Rectal smooth muscle tissue (tissue), 1 donor: ENCODE data around the gene RAD9A.
A peak's percentile ranks its signal among the peaks of the same experiment; 100 is the strongest.

ENCODE experiments used
- H3K27ac ChIP-seq: one replicate; pipeline ENCODE4 v1.7.0; 2013; ENCODE audit warnings: low read depth, low read length, inconsistent platforms
- H3K27me3 ChIP-seq: one replicate; pipeline ENCODE4 v1.7.0; 2013; ENCODE audit warnings: low read length; ENCODE audit not compliant: control insufficient read depth, insufficient read depth
- H3K36me3 ChIP-seq: one replicate; pipeline ENCODE4 v1.7.0; 2013; ENCODE audit warnings: low read length; ENCODE audit not compliant: control insufficient read depth, insufficient read depth
- H3K4me1 ChIP-seq: one replicate; pipeline ENCODE4 v1.7.0; 2013; ENCODE audit warnings: low read length; ENCODE audit not compliant: control insufficient read depth, insufficient read depth
- H3K4me3 ChIP-seq: one replicate; pipeline ENCODE4 v1.7.0; 2013; ENCODE audit warnings: low read length
- H3K9ac ChIP-seq: one replicate; pipeline ENCODE4 v1.7.0; 2013; ENCODE audit warnings: low read length

The RAD9A gene

DNA sequence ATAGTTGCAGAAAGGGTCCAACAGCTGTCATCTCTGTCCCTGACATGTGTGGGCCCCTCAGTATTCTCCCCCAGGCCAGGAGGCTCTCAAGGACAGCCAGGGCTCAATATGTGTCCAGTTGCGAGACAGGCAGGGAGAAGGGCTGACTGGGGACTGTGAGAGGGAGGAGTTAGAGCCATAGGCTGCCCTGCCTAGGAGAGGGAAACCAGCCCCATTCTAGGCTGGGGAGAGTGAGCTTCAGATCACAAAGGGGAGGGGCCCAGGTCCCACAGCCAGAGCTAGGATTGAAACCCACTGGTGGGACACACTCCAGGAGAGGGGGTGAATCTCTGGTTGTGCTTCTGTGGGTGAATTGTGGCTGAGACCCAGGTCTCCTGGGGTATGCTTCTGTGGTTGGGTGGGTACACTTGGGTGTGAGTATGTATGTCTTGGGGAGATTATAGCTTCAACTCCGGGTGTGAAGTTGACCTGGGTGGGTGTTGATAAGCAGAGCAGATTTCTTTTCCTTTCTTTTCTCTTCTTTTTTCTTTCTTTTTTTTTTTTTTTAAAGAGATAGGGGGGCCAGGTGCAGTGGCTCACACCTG is 21.6 kb downstream of the RAD9A start:
- Histone ChIP-seq H3K27ac (no peak overlapping the region), H3K36me3 (no peaks in the 10 kb centered on the region), H3K4me1 (no peaks in the 10 kb centered on the region), H3K4me3 (no peak overlapping the region), H3K9ac (no peak overlapping the region), H3K27me3 (peaks cover 16% of the 10 kb centered on the region)

DNA sequence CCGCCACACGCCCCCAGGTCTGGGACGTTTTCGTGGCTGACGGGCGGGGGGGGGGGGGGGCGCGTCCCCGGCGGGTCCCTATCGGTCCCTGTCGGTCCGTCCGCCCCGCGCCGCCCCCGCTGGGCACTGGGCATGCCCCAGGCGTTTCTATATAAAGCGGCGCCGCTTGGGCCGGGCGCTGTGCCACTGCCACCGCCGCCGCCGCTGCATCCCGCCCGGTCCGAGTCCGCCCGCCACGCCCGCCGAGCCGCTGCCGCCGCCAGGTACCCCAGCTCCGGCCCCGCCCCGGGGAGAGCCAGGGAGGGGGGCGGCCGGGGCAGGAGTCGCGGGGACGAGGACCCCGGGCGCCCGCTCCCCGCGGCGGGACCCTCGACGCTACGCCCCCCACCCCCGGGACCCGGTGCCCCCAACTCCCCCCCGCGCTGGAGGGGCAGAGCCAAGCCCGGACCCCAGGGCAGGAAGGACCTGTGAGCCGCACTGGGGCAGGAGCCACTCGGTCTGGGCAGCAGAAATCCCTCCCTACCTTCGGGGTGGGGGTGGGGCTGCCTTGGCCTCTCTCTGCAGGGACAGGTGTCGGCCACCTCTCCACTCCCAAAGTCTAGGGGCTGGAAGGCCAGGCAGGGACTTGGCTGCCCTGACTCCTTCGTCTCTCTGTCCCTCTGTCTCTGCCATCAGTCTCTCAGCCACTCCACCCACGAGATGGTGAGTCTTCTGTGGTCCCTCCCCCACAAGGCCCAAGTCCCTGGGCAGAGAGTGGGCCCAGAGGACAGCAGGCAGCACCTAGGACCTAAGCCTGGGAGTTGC is 23.9 kb downstream of the RAD9A start, which contains the start of gene CARNS1:
Gene CARNS1 (plus strand): TSS at position 178 of the 804 bp plus-strand sequence. CDS start 522 bp downstream, at position 700.
- Histone ChIP-seq H3K4me1 (peaks cover 3% of the 10 kb centered on the region), H3K4me3 (peak within 1 kb of the TSS; percentile 50), H3K9ac (no peak within 1 kb of the TSS), H3K27ac (no peak within 1 kb of the TSS), H3K27me3 (peaks cover 7% of the 10 kb centered on the region), H3K36me3 (no peaks in the 10 kb centered on the region)

DNA sequence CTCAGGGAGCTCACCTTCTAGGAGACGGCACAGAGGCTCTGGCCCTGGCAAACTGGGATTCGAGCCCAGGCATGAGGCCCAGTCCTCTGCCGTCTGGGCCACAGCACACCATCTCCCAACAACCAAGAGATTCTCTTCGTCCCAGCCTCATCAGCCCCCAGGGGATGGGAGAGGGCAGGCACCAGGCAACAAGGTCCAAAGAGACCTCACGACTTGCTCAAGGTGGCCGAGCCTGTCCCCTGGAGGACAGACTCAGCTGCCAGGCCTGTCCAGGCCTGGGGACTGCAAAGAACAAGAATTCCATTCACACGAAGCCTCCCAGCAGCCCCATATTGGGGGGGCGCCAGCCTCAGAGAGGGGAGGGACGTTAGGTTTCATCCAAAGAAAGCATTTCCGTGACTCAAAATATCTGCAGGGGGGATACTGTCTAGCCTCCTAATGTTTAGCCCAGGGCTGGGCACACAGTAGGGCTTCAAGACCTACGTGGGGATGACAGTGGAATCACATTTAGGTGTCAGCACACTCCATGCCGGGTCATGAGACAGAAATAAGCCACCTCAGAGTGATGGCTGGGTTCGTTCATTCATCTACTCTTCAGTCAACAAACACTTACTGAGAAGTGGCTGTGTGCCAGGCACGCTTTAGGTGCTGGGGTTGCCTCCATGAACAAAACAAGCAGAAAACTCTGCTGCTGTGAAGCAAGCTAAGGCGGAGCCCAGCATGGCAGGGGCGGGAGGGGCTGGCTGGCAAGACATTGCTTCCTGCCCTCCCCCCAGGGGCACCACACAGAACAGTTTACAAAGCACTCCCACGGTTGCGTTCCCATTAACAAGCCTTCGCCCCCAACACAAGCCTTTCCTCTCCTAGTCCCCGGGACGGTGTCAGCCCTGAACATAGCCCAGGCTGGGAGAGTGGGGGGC is 24.9 kb downstream of the RAD9A start:
- Histone ChIP-seq H3K9ac (no peak overlapping the region), H3K27me3 (no peaks in the 10 kb centered on the region), H3K4me1 (peaks cover 3% of the 10 kb centered on the region), H3K4me3 (no peak overlapping the region), H3K36me3 (no peaks in the 10 kb centered on the region), H3K27ac (no peak overlapping the region)

DNA sequence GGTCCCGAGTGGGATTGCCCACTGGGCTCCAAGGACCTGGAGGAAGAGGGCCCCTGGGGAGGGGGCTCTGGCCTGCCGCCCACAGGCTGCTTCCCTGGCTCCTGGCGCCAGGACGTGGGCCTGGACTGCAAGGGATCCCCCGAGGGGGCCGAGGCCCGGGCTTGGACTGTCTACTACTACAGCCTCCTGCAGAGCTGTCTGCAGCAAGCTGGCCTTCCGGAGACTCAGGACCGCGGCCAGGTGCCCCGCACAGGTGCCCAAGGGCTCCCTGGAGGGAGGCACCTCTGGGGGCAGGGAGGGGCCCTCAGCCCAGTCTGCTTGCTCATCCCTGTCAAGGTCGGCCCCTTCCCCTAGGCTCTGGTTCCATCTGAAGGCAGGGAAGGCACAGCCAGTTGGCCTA is 25.6 kb downstream of the RAD9A start:
- Histone ChIP-seq H3K9ac (no peak overlapping the region), H3K36me3 (no peaks in the 10 kb centered on the region), H3K27ac (no peak overlapping the region), H3K4me3 (no peak overlapping the region), H3K27me3 (no peaks in the 10 kb centered on the region), H3K4me1 (peaks cover 3% of the 10 kb centered on the region)

DNA sequence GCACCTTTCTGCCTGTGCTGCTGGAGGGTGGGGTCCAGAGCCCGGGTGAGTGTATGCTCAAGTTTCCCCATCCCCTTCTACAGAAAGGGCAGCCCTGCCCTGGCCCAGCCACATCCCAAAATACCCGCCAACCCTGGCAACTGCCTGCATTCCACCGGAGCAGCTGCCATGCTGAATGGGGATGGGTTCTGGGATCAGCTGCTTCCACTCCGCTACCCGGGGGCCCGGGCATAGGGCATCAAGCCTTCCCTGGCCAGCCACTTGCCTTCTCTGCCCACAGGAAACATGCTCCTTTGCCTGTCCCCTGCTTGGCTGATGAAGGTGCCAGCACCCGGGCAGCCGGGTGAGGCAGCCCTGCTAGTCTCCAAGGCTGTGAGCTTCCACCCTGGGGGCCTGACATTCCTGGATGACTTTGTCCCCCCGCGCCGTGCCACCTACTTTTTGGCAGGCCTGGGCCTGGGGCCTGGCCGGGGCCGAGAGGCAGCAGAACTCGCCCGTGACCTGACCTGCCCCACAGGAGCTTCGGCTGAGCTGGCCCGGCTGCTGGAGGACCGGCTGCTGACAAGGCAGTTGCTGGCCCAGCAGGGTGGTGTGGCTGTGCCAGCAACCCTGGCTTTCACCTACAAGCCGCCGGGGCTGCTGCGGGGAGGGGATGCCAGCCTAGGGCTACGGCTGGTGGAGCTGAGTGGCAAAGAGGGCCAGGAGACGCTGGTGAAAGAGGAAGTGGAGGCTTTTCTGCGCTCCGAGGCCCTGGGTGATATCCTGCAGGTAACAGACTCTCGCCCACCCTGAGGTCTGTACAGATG is 26.9 kb downstream of the RAD9A start:
- H3K9ac ChIP-seq, result no peak overlapping the region
- peaks cover 3% of the 10 kb centered on the region for H3K4me1 ChIP-seq
- H3K4me3 ChIP-seq, result peak overlapping the region; percentile 21
- H3K27me3 ChIP-seq, result no peaks in the 10 kb centered on the region
- H3K36me3 ChIP-seq, result no peaks in the 10 kb centered on the region
- H3K27ac ChIP-seq, result no peak overlapping the region

DNA sequence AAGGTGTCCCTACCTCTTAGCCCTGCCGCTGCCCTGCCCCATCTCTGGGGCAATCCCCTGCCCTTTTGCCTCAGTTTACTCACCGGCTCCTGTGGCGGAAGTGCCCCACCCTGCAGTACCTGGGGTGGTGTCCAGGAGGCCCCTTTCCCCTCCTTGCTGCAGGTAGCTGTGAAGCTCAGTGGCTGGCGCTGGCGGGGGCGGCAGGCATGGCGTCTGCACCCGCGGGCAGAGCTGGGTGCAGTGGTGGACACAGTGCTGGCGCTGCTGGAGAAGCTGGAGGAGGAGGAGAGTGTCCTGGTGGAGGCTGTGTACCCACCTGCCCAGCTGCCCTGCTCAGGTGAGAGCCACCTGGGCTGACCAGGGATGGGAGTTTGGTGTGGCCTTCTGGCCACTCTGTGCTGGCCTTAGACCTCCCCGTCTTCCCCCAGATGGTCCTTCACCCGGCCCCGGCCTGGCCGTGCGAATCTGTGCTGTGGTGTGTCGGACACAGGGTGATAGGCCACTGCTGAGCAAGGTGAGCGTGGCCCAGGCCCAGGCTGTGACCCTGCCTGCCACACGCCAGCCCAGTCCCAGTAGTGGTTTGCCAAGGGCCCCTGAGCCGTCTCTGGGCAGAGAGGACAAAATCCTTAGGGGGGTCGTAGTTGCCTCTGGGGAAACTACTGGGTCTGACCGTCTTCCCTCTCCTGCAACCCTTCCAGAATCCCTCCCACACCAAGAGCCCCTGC is 27.7 kb downstream of the RAD9A start:
- no peak overlapping the region for H3K9ac ChIP-seq
- no peaks in the 10 kb centered on the region for H3K27me3 ChIP-seq
- H3K36me3 ChIP-seq, result no peaks in the 10 kb centered on the region
- peaks cover 3% of the 10 kb centered on the region for H3K4me1 ChIP-seq
- no peak overlapping the region for H3K27ac ChIP-seq
- peak overlapping the region; percentile 75 for H3K4me3 ChIP-seq

DNA sequence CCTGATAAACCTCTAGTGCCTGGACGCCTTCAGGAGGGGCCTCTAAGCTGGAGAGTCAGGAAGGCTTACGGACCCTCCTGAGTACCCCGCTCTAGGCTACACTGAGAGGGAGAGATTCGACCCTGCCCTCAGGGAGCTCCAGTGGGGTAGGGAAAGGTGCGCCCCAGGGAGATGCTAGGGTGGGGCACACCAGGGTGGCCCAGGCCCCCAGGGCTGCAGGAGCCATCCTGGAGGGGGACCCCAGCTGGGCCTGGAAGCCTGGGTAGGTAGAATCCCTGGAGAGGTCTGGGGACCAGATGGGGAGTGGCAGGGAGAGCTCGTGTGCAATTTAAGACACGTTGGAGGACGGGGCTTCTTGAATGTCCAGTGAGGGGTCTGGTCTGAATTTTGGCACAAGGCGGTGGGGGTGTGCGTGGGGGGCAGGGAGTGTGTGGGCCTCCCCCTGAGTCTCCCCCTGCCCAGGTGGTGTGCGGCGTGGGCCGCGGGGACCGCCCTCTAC is 28.4 kb downstream of the RAD9A start:
- Histone ChIP-seq H3K4me3 (peak overlapping the region; percentile 75), H3K27me3 (no peaks in the 10 kb centered on the region), H3K4me1 (peaks cover 3% of the 10 kb centered on the region), H3K9ac (peak overlapping the region; percentile 38), H3K36me3 (no peaks in the 10 kb centered on the region), H3K27ac (peak overlapping the region; percentile 86)

DNA sequence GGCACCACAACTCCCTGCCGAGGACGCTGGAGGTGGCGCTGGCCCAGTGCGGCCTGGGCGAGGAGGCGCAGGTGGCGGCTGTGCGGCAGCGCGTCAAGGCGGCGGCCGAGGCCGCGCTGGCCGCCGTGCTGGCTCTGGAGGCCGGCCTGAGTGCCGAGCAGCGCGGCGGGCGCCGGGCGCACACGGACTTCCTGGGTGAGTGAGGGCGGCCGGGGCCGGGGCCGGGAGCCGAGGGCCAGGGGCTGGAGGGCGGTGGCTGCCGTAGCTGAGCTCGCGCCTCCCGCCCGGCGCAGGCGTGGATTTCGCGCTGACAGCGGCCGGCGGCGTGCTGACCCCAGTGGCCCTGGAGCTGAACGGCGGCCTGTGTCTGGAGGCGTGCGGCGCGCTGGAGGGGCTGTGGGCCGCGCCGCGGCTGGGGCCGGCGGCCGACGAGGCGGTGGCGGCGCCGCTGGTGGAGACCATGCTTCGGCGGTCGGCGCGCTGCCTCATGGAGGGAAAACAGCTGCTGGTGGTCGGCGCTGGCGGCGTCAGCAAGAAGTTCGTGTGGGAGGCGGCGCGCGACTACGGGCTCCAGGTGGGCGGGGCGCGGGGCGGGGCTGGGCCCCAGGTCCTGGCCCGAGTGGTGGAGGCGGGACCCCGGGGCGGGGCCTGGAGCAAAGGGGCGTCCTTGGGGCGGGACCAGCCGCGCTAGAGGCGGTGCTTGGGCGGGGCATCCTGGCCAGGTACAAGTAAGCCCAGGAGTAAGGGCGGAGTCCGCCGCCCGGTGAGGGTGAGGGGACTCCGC is 29.1 kb downstream of the RAD9A start:
- H3K9ac ChIP-seq, result peak overlapping the region; percentile 38
- H3K27me3 ChIP-seq, result no peaks in the 10 kb centered on the region
- H3K27ac ChIP-seq, result peak overlapping the region; percentile 86
- peak overlapping the region; percentile 75 for H3K4me3 ChIP-seq
- peaks cover 3% of the 10 kb centered on the region for H3K4me1 ChIP-seq
- H3K36me3 ChIP-seq, result no peaks in the 10 kb centered on the region

DNA sequence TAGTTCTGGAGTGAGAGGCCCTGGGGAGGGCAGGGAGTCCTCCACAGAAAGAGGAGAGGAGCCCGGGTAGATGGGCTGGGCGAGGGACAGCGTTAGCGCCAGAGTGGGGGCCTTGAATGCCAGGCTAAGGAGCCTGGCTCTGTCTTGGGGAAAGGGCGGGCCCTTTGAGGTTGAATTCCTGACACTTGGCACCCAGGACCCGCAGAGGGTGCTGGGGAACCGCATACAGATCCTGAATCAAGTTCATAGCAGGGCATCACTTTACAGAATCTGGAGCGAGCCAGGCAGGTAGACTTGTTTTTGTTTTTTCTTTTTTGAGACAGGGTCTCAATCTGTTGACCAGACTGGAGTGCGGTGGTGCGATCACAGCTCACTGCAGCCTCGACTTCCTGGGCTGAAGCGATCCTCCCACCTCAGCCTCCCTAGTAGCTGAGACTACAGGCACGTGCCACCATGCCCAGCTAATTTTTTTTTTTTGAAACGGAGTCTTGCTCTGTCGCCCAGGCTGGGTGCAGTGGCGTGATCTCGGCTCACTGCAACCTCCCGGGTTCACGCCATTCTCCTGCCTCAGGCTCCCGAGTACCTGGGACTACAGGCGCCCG is 29.7 kb downstream of the RAD9A start:
- Histone ChIP-seq H3K27ac (peak overlapping the region; percentile 14), H3K9ac (no peak overlapping the region), H3K4me1 (peaks cover 3% of the 10 kb centered on the region), H3K27me3 (no peaks in the 10 kb centered on the region), H3K36me3 (no peaks in the 10 kb centered on the region), H3K4me3 (peak overlapping the region; percentile 22)

DNA sequence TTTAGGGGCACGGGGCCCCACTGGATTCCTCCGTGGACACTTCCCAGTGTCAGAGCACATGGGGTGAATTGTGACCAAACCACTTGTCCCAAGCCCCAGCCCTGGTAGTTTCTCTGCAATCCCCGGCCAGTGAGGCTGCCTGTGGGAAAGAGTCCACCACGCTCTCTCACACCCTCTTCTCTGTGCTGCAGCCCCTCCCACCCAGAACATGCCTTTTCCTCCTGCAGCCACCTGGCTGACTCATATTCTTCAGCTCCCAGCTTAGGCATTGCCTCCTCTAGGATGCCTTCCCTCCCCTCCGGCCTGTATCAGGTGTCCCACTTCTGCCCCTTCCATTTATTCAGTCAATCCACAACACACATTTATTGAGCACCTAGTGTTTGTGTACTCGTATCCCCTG is 31.1 kb downstream of the RAD9A start:
- Histone ChIP-seq H3K27ac (no peak overlapping the region), H3K27me3 (no peaks in the 10 kb centered on the region), H3K4me3 (no peak overlapping the region), H3K36me3 (no peaks in the 10 kb centered on the region), H3K9ac (no peak overlapping the region), H3K4me1 (peaks cover 6% of the 10 kb centered on the region)
